Body of pancreas (tissue), 4 donors: Measurements from ENCODE around the gene NRIP2. TPM values are rescaled to one million over a fixed set of nuclear protein-coding genes. Genes with fewer than 3 reads are reported as not detected.

Source experiments
- ATAC-seq: fragments of 150-250 bp; one replicate; pipeline ENCODE4 v1.9.1; 2016
- DNase-seq, 4 donors: peaks; one replicate each; pipeline ENCODE4 v3.0.0-alpha.2; 2019
- H3K27ac ChIP-seq, 4 donors: fragments of 200-600 bp; sonication (generic); 1 replicate in 3 of 4; 2 replicates in 1 of 4; pipeline versions ENCODE4 v1.5.1 to v1.6.1; 2016 to 2019; ENCODE audit warnings: mild to moderate bottlenecking in 1 of 4, mixed read lengths in 1 of 4, moderate library complexity in 1 of 4
- H3K27me3 ChIP-seq, 2 donors: fragments of 200-600 bp; sonication (generic); one replicate each; pipeline ENCODE4 v1.6.0; 2016; ENCODE audit warnings: mild to moderate bottlenecking in 1 of 2
- H3K36me3 ChIP-seq, 2 donors: fragments of 200-600 bp; sonication (generic); replicated peaks in 1 of 2; 2 replicates each; pipeline ENCODE4 v1.5.1; 2016; ENCODE audit warnings: low read depth in 2 of 2; ENCODE audit not compliant: insufficient read depth in 1 of 2
- H3K4me1 ChIP-seq: fragments of 200-600 bp; sonication (generic); one replicate; pipeline ENCODE4 v1.6.0; 2016
- H3K4me3 ChIP-seq, 2 donors: fragments of 200-600 bp; sonication (generic); 1 replicate in 1 of 2; 2 replicates in 1 of 2; pipeline ENCODE4 v1.5.1; 2016 to 2019
- H3K9me3 ChIP-seq, 3 donors: fragments of 200-600 bp; sonication (generic); 1 replicate in 2 of 3; 2 replicates in 1 of 3; pipeline ENCODE4 v1.5.1; 2016
- CTCF ChIP-seq, 7 experiments: fragments of 450-650 bp in 4 of 7; fragments of 200-600 bp in 3 of 7; sonication (generic) in 3 of 7; IDR thresholded peaks; one replicate each; pipeline ENCODE4 v1.5.1; 2016 to 2019; ENCODE audit warnings: antibody characterized with exemption in 7 of 7
- POLR2A ChIP-seq, 3 donors: fragments of 450-650 bp; IDR thresholded peaks; one replicate each; pipeline ENCODE4 v1.6.1; 2016; ENCODE audit warnings: antibody characterized with exemption in 3 of 3, mild to moderate bottlenecking in 2 of 3
- WGBS, 2 donors: methylation state at CpG; one replicate each; pipeline ENCODE4 v1.1.5; 2017; 5-methylcytosine and 5-hydroxymethylcytosine counted together
- intact Hi-C: fragments of 100-400 bp; cut with DNase I; formaldehyde crosslinking; loops from one replicate; pipeline ENCODE4 v1.15.1; 2023
- total RNA-seq, 2 donors: library from RNA; depleted of rRNA; stranded (reverse); fragments of >200 nt; gene quantifications; one replicate each; pipeline ENCODE4 v1.1.0, GENCODE V29; 2016

The NRIP2 gene
- total RNA-seq, 2 donors from 2014 or later, result 0.26 to 0.33 TPM

- ATAC-seq (peak; percentile 96), DNase-seq (peak; percentile 63 to 78 (median 74))
- H3K4me1 ChIP-seq, result peaks cover 12% of the 10 kb centered on the region
- TF ChIP-seq POLR2A (IDR thresholded peaks at IDR 0.05), result no peak
- TF ChIP-seq CTCF (IDR thresholded peaks at IDR 0.05), result peak; percentile 85 to 93 (median 89)
- H3K27ac ChIP-seq, result no peak overlapping the region
- H3K4me3 ChIP-seq, result no peak overlapping the region
- intact Hi-C loops, result loop anchor here (10.0 kb wide), 1 partner anchor 99 kb away; no protein-coding TSS in a partner anchor
- WGBS, 2 donors, result 7 to 13% methylated on average over 22 to 25 of the region's 25 CpGs
- H3K36me3 ChIP-seq, result no peaks in the 10 kb centered on the region
- H3K9me3 ChIP-seq, result no peaks in the 10 kb centered on the region
- H3K27me3 ChIP-seq, result no peaks in the 10 kb centered on the region
These were observed 50.8 kb downstream of the NRIP2 start for GRCh38 chr12:2783936-2784600.

- Histone ChIP-seq H3K27ac (no peak overlapping the region), H3K4me3 (no peak overlapping the region), H3K27me3 (no peaks in the 10 kb centered on the region), H3K4me1 (peaks cover 38% of the 10 kb centered on the region), H3K36me3 (no peaks in the 10 kb centered on the region), H3K9me3 (no peaks in the 10 kb centered on the region)
- ATAC-seq (no peak), DNase-seq (no peak)
- 70 to 91% methylated on average over 4 of the region's 4 CpGs for WGBS, 2 donors
- TF ChIP-seq POLR2A (IDR thresholded peaks at IDR 0.05) (no peak), CTCF (IDR thresholded peaks at IDR 0.05) (no peak)
- intact Hi-C loops, result no loop called here
These were observed 55.6 kb downstream of the NRIP2 start for GRCh38 chr12:2779281-2779680.

GRCh38 chr12:2776129-2776806 lies 58.6 kb downstream of the NRIP2 start:
- H3K27ac ChIP-seq, result peak overlapping the region in 1 of 4 donors; percentile 10
- DNase-seq (no peak), ATAC-seq (no peak)
- no peaks in the 10 kb centered on the region for H3K27me3 ChIP-seq
- TF ChIP-seq POLR2A (IDR thresholded peaks at IDR 0.05), result no peak
- TF ChIP-seq CTCF (IDR thresholded peaks at IDR 0.05), result no peak
- H3K4me3 ChIP-seq, result no peak overlapping the region
- intact Hi-C loops, result no loop called here
- WGBS, 2 donors, result 87 to 96% methylated on average over 12 to 20 of the region's 20 CpGs
- peaks cover 41% of the 10 kb centered on the region for H3K4me1 ChIP-seq
- H3K36me3 ChIP-seq, result no peaks in the 10 kb centered on the region
- H3K9me3 ChIP-seq, result no peaks in the 10 kb centered on the region

- H3K9me3 ChIP-seq, result no peaks in the 10 kb centered on the region
- H3K4me1 ChIP-seq, result peaks cover 41% of the 10 kb centered on the region
- 48 to 55% methylated on average over 7 of the region's 8 CpGs for WGBS, 2 donors
- DNase-seq (peak; percentile 84 to 94 (median 92)), ATAC-seq (peak; percentile 97)
- intact Hi-C loops, result no loop called here
- no peaks in the 10 kb centered on the region for H3K27me3 ChIP-seq
- no peak overlapping the region for H3K4me3 ChIP-seq
- no peaks in the 10 kb centered on the region for H3K36me3 ChIP-seq
- peak overlapping the region in 3 of 4 donors; percentile 10 to 29 (median 17) for H3K27ac ChIP-seq
- TF ChIP-seq CTCF (IDR thresholded peaks at IDR 0.05) (no peak), POLR2A (IDR thresholded peaks at IDR 0.05) (no peak)
These were observed 59.4 kb downstream of the NRIP2 start for GRCh38 chr12:2775431-2775830.

Other genes starting within 250 kb of the NRIP2 start
- 10 to 100 TPM; 29.0 to 29.8 TPM for gene FKBP4, start 40.1 kb downstream of the NRIP2 start, total RNA-seq
- 10 to 100 TPM; 32.4 to 65.9 TPM for gene ITFG2, start 22.4 kb downstream of the NRIP2 start, total RNA-seq
- gene TEX52, start 22.0 kb upstream of the NRIP2 start, total RNA-seq, result not detected
- under 1 TPM in 1 of 2 donors, not detected in 1; 0.52 TPM for gene FOXM1, start 42.1 kb upstream of the NRIP2 start, total RNA-seq
- gene RHNO1, start 42.2 kb upstream of the NRIP2 start, total RNA-seq, result 10 to 100 TPM in 1 of 2 donors, 1 to 10 TPM in 1; 6.0 to 10.9 TPM
- gene TULP3, start 55.9 kb upstream of the NRIP2 start, total RNA-seq, result 1 to 10 TPM; 6.9 to 7.8 TPM
- 10 to 100 TPM; 25.1 to 28.5 TPM for gene TEAD4, start 124.4 kb upstream of the NRIP2 start, total RNA-seq
- 10 to 100 TPM; 14.0 to 18.5 TPM for gene TSPAN9, start 242.3 kb upstream of the NRIP2 start, total RNA-seq